Measurements from ENCODE around the gene CNTN1.

CNTN1 gene

DNA sequence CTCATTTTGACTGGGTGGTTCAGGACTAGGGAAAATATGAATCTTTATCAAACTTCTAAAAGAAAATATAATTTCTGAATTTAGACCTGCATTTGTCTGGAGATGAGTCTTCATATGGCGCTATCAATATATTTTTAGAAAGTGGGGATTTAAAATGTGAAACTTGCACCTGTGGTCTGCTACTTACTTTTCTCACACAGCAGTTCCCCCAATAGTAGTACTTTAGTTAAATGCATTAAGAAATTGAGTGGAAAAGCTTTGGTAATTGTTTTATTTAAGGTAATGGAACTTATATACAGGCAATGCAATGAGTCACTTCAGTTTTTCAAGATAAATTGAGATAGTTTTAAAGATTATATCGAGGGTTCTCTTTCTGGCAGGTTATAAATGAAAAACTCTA, 91.9 kb downstream of the CNTN1 start:
- no peak for DNase-seq

DNA sequence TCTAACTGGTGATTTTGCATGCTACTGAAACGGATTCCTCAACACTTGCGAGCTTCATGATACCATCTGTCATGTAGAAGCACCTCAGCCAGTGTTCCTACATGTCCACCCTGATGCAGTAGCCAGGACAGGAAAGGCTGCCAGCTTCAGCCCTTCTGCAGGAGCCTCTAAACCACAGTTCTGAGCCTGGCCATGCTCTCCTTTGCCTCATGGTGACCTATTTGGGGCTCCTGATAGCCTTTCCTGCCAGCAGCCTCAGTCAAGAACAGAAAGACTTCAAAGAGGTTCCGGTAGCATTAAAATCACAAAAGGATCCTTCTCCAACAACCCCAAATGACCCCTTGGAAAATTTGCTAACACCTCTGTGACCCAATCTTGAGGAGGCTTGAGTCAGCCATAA, 96.0 kb downstream of the CNTN1 start:
- DNase-seq = no peak

DNA sequence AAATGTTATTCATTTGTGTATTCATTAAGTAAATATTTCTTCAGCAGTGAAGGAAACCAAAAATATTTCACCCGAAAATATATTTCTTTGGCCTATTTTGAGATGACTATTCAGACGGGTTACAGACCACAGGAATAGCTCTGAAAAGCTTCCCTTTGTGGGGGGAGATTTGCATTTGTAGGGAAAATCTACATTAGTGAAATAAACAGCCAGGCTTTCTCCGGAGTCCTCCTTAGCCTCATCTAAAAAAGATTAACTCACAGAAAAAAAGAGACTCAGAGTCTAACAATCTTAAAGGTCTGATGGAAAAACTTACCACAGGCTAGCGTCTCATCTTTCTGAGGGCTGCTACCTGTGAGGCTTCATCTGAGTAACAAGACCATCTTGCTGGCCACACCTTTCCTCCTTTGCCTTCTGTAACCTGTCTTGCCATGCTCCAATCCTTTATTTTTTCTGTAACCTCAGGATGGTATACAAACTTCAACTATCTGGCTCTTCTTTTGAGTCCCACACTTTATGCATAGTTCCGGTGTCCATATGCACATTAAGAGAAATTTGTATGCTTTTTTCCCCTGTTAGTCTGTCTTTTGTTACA, 100.7 kb downstream of the CNTN1 start:
- DNase-seq = no peak

DNA sequence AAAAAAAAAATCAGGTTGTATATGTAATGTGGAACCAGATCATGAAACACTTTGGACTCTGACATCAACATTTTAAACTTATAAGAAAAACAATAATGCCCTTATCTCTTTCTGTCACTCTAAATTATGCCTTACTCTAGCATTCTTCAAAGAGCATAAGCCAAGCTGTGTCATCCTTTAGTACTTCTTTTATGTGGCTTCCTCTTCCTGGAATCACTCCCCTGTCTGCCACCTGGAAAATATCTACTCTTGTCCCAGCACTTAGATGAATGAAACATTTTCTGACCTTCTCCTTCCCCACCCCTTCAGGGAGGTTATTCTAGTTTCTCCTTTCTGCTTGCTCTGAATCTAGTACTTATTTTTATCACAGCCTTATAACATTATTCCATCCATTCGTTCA, 101.2 kb downstream of the CNTN1 start:
- DNase-seq = no peak

DNA sequence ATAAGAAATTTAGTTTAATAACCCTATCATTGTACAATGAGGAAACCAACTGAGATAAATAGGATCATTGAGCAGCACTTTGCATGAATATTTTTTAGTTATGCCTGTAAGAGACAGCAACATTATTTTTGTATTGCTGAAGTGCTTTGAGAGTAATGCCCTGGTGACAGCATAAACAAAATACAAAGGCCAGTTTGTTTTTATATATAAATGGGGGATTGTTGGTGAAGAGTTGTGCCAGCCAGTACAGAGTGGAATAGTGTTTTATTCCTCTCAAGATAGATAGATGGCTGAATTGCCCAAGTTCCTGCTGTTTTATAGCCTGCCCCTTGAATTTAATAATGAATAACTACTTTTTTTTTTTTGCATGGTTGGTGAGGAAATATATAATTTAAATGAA, 101.8 kb downstream of the CNTN1 start:
- DNase-seq = no peak

DNA sequence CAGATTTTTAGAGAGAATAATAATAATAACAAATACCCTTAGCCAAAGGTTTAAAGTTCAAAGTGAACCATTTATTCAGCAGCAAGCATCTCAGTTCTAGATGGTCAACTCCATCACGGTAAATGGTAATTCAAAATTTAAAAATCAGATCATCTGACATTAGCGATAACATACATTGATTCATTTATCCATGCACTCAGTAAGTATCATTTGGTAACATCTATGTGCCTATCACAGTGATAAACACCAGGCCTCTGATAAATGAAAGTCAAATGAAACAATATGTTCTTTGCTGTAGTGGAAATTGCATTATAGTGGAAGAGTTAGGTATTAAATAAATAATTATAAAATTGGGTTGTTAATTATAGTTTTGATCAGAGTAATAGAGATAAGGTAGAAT, 108.8 kb downstream of the CNTN1 start:
- no peak for DNase-seq

DNA sequence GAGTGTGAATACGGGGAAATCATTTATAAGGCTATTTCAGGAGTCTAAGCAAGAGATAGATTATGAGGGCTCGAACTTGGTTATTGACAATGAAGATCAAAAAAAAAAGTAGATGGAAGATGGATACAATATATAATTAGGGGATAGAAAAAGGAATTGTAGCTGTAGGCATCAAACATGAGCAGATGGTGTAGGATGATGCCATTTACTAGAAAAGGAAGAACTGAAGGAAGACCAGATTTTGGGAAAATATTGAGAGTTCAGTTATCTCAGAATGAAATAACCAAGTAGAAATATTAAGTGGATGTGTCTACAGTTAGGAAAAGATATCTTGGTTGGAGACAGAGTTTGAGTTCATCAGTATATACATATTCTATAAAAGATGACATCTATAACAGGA, 109.6 kb downstream of the CNTN1 start:
- no peak for DNase-seq

DNA sequence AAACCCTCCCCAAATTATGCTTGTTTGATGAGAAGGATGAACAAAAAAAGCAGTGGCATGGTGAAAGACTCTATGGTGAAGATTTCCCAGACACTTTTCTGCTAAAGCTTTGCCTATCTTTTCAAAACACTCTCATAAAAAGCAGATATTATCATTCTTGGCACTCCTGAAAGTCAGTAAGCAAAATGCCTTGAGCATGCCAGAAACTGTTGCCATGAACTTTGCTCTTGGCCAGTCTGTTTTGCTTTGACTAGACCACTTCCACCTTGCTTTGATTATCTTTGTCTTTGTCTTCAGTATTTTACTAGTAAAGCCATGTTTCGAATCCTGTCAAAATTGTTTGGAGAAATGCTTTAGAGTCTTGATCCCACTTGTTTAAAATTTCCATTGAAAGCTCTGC, 110.4 kb downstream of the CNTN1 start:
- DNase-seq = no peak

DNA sequence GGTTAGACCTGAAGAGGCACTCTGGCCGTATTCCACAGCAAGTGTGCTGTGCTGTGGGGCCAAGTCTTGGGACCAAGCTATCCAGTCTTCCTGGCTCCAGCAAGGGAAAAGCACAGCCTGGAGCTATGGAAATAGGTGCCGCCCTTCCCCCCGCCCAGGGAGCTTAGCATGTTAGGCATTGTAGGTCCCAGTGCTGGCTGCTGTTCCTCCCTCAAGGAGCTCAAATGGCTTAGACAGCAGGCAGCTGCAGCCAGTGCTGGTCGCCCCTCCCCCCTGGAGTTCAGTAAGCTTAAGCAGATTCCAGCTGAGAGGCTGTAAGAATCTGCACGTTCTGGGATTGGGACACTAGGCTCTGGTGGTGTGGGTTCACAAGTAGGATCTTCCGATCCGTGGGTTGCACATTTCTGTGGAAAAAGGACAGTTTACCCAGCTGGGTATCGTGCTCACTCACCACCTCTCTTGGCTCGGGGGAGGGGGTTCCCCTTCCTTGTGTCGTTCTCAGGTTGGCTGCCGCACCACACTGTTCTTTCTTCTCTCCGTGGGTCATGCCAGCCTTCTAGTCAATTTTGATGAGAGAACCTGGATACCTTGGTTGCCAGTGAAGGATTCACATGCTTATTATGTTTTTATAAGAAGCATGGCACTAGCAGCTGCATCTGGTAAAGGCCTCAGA, 127.3 kb downstream of the CNTN1 start:
- DNase-seq = no peak

DNA sequence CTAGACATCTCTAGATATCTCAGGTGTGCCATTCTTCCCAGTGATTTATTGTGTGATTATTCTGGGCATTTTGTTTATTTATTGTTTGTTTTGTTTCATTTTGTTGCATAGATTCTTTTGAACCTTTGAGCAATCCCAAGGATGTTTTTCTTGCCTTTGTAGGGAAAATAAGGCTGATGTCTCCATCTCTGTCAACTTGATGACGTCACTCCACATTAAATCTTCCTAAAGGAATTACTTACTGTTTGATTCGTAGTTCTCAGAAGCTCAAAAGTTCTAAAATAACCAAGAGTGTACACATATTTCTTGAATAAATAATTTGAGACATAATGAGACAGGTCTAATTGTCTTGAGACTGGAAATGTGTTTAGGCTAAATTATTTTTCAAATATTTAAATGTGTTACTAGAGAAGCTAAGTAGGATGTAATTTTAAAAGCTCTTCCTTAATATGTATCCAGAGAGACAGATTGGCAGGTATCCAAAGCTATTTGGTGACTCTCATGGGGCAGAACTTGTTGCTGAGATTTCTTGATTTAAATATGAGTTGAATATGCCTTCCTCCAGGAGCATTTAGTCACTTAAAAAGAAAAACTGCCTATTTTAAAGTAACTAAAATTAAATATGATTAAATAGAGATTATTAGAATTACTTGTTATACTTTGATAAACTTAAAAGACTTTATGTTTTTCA, 128.7 kb downstream of the CNTN1 start:
- no peak for DNase-seq

DNA sequence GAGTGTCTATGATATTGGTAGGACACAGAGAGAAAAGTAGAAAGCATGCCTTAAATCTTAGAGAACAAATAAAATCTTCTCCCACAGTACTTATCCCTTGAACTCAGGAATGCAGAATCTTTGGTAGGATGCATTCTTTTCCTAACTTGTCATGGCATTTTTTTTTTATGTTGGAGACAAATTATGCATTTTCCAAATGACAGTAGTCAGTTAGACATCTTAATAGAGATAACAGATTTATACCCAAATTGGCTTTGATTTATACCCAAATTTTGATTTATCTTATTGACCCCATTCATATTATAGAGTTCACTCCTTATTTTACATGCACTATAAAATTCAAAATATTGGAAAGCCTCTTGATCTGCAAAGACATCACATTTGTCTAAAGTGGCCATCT, 132.9 kb downstream of the CNTN1 start:
- no peak for DNase-seq

DNA sequence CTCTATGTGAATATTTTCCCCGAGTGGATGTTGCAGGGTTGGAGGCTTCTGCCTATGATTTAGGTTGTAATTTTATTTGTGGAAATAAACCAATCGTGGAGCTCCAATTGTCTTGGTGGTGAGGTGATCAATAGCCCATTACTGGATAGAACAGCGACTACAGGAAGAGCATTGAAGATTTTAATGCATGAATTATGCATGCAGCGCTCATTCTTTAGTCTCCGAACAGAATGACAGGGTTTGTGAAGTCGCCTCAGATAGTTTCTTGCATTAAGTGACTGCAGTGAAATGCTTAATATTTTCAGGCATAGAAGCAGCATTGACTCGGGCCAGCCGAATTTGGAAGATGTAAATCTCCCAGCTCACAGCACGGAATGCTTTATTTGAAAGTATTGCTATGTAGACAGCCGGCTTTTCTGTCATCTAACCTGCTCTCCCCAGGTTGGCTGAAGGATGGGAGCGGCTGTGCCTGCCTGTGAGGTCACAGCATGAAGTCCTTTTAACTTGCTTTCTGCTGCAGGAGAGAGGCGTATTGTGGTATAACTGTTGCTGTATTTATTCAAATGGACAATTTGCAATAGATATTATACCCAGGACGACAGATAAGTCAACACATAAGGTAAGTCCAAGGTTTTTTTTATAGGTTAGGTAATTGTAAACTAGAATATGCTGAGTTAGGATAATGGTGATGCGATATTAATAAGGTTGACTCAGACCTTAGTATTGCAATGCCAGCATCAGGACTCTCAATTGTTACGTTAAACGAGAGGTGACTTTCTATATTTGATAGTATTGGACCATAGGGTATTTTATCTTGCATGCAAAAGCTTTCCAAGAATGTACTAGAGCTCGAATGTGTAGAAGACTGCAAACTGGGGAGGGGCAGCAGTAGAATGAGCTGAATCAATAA, 135.7 kb downstream of the CNTN1 start:
- DNase-seq = no peak

DNA sequence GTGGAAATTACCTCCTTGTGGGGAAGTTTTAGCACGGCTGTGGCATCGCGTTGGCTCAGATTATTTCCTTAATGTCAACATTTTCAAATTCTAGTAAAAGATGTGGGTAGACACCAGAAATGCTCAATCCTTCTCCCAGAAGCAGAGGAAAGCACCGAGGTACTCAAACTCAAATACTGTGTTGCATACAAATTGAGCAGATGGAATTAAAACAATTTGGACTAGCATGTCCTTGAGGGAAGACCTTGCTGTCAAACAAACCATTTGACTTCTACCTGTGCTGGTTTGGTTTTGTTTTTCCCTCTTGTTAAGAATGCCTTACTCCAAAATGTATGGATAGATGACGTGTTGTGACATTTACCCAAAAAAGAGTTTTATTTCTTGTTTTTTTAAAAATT, 136.4 kb downstream of the CNTN1 start:
- DNase-seq = no peak

DNA sequence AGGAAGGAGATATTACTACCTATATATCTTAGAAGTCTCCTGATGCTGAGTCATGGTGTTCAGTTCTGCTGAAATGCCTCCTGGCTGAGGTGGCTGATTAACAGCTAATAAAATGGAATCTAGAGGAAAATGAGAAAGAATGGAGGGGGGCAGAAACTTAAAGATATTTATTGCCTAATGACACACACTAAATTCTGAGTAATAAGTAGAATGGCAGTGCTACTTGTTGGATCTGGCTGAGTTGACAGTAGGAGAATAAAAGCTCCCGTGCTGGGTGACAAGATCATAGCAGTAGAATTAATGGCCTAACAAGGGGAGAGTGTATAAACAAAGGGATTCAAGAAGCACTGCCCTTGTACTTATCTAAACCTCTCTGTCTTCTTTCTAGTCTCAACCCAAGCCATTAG, 137.5 kb downstream of the CNTN1 start:
- DNase-seq = no peak

DNA sequence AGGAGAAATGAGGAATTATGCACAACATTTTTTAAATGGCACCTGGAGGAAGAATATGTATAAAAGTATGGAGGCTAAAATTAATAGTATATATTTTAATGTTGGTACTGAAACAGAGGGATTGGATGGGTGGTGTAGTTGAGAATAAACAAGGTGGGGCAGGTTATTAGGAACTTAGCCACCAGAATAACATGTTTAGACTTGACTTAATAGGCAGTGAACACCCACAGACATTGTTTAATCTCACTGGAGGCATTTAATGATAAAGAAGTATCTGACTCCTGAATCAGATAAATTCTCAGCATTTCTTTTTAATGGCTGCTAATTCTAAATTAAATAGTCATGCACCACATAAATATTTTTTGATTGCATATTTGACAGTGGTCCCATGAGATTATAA, 139.7 kb downstream of the CNTN1 start:
- no peak for DNase-seq

DNA sequence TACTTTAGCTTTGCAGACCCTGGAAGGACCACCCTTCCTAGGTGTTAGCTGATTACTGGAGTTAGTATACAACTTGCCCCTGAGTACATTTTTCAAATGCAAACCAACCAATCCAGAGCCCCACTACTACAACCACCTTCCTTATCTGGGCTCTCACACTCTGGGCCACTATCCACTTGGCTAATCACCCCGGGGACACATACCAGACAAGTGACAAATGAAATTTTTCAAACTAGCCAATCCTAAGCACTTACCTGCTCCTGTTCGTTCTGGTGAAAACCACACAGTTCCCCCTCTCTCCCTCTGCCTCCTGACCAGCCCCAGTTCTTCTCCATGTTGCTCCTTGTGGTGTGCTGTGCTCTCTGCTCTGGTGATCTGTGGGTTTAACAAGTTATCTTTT, 140.4 kb downstream of the CNTN1 start:
- DNase-seq = no peak

DNA sequence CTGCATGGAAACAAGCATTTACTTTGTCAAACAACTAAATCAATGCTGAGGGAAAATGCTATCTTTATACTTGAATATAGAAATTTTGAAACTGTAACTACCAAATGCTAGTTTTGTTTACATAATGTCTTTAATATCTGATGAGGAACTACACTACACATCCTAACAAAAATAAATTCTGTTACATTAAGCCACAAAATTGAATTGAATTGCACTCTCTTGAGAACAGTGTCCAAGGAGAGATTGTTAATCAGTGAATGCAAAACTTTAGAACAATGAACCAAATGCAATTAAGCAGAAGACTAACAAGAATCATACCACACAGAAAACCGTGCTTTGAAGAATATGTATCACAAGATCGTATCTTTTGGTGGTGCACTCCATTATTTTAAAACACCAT, 141.6 kb downstream of the CNTN1 start:
- no peak for DNase-seq

DNA sequence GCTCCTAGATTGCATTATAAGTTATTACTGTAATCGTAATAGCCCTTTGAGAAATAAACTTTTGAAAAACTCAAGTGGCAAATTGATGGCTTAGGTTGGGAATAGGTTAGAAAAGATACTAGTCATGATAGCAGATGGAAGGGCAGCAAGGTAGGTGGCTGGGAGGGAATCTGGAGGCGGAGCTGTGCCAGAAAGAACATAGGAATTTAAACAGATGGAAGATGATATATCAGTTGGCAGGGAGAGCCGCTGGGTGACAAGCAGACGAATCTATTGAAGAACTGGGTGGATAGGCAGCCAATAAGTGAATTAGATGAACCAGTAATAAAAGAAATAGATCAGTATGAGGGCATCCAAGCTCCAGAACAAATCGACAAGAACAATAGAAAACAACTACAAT, 142.1 kb downstream of the CNTN1 start:
- DNase-seq = no peak

DNA sequence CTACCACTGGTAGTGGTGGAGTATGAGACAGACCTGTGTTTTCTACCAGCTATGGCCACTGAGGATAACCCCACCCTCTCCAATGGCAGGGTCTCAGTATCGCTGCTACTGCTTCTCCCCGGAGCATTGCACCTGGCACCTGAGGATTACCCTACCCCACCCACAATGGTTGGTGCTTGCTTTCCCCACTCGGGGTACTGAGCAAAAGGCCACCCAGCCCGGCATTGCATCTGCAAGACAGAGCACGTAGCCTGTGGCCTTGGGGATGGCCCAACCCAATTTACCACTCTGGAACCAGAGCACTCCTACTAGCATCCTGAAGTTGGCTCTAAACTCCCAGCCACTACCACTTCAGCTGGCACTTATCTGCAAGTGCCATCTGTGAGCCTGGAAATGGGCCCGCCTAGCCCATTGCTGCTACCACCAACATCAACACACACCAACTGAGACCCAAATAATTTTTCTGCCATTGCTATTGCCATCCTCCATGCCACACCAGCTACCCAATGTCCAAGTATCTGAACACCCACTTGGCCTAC, 145.7 kb downstream of the CNTN1 start:
- DNase-seq = no peak

DNA sequence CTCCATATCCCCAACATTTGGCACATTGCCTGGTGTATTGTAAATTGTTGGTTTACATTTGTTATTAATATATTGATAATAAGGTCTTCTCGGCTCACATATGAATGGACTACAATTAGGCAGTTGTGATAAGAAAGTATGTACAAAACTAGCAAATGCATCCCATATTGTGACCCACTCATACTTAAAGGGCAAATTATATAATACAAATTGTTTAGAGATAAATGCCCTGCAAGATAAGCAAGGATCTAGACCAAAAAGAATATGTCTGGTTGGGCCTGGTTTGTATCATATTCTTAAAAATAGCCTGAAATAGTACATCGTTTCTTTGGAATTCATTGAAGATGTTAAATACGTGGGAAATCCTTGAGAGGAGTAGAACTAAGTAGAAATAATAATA, 151.3 kb downstream of the CNTN1 start:
- no peak for DNase-seq

DNA sequence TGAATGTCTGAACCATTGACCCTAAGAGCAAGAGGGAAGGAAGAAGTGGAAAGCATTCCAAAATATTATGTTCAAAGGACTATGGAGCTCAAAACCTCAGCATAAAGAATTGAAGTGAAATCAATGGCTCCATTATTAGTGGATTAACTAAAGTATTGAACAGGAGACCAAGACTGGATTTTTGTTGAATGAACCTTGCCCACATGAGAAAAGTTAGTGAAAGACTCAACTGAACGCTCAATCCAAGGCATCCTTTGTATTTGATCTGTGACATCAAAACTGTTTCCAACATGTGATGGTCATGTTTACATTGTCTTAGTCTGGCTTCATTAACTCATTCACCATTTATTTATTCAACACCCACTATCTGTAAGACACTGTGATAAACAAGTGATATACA, 161.0 kb downstream of the CNTN1 start:
- no peak for DNase-seq

DNA sequence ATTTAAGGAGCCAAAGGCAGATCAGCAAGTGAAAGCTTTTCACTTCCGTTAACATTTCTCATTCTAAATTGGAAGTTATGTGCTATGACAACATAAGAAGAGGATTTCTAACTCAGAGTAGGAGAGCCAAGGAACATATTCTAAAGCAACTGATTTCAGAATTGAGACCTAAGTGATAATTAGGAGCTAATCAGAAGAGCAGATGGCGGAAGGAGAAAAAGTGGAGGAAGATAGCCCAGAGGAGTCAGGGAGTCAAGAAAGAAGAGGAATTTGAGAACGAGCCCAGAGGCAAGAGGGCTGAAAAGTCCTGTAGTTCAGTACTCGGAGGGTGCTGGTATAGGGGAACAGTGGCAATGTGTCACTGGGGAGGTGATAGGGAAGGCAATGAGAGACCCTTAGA, 162.4 kb downstream of the CNTN1 start:
- no peak for DNase-seq

DNA sequence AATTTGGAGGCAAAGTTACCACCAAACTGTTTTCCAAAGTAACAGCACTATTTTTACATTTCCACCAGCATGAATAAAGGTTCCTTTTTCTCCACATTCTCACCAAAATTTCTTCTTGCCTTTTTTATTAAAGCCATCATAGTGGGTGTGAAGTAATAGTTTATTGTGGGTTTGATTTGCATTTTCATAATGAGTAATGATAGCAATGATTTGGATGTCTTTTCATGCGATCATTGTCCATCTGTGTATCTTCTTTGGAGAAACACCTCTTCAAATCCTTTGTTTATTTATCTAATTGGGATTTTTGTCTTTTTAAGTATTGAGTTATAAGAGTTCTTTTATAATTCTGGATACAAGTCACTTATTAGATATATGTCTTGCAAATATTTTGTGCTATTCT, 172.7 kb downstream of the CNTN1 start:
- no peak for DNase-seq

Measured in activated CD4-positive, alpha-beta T cell treated with anti-CD3 and anti-CD28 coated beads, Interleukin-2, amount 50 U/mL, for 16 hours (primary cell).